NCI-H1417 (cell line): ENCODE data around the gene TMEM135.
A peak's percentile ranks its signal among the peaks of the same experiment; 100 is the strongest.

ENCODE experiments used
- DNase-seq, 3 experiments: peaks; one replicate each; lab custom pipeline; 2025; lab: John Stamatoyannopoulos, UW

Gene TMEM135

DNA sequence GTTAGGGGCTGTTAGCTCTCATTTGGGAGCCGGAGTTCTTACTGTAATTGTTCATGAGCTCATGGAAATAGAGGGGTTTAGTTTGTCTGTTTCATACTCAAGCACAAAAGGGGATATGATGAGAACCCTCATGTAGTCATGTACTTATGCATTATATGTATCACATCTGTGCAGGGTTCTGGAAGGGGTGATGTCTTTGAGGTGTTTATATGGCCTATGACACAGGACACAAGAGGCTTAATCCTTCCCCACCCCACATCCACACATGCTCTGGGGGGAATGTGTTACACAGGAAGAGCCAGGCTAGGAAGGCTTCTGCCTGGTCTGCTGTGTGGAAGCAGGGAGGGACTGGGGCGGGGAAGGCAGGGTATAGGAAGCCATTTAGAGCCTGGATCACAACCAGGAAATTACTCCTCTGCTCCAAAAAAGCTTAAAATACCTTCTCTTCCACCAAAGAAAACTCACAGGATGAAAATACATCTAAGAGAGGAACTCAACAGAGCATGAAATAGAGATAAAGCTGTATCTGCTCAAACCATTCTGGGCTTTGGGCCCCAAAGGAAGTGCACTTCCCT, 316.1 kb downstream of the TMEM135 start:
- no peak for DNase-seq

DNA sequence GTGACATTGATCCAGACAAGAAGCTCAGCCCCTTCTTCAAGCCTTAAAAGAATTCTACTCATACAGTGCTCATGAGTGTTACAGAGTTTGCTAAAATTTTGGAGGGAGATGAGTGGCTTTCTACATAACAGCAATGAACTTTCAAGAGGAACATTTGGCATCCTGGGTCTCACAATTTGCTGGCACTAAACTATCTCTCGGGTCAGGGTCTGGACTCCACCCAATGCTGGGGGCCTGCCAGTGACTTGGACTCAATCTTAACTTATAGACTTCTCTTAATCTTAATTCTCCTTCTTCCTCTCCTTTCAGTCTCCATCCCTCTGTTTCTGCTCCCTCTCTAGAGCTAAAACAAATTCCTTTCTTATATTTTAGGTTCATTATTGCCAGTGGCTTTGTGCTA, 317.9 kb downstream of the TMEM135 start:
- DNase-seq: no peak

GRCh38 chr11:87356428-87356827, 318.7 kb downstream of the TMEM135 start:
- peak in 2 of 3 experiments; percentile 28 to 55 for DNase-seq

DNA sequence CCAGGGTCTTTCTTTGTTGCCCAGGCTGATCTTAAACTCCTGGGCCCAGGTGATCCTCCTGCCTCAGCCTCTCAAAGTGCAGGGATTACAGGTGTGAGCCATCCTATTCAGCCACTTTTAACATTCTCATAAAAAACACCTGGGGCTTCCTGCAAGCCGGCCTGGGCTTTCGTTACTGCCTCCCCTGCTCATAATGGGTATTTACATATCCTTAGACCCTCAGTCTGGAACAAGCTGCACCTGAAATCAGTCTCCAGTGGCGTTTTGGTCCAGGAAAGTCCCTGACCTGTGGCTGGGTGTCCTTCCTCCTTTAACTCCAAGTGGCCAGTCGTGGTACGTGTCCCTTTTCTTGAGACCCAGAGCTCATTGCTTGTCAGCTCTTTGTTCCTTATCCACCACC, 320.7 kb downstream of the TMEM135 start:
- DNase-seq: peak in 2 of 3 experiments; percentile 17 to 35

- DNase-seq: peak; percentile 67 to 90 (median 89)
Observed at GRCh38 chr11:87359401-87359800, 321.7 kb downstream of the TMEM135 start.

DNA sequence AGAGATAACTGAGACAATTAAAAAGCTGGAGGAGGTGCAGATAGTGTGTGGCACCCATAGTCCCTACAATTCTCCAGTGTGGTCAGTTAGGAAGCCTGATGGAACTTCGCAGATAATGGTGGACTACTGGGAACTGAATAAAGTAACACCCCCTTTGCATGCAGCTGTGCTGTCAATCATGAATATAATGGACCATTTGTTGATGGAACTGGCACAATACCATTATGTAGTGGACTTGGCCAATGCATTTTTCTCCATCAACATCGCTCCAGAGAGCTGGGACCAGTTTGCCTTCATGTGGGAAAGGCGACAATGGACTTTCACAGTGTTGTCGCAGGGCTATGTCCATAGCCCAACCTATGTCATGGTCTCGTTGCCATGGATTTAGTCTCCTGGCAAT, 324.2 kb downstream of the TMEM135 start:
- DNase-seq: no peak

- DNase-seq: no peak
Observed at GRCh38 chr11:87366346-87366745, 328.6 kb downstream of the TMEM135 start.

GRCh38 chr11:87366763-87367405, 329.1 kb downstream of the TMEM135 start:
- no peak for DNase-seq

DNA sequence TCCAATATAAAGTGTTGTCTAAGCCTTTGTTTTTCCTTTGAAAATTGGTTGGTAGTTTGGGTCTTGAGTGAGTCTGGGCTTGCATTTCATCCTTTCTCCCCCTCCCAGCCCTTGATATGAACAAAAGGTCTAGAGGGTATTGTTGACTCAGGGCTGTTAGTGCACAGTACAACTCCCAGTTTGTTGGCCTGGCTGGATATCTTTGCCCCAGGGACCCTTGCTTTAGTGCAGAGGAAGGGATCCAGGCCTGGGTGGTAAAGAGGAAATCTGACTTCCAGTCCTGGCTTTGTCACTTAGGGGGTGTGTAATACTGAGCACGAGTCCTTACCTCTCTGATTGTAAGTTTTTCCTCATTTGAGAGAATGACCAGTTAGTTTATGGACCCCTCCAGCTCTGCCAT, 330.4 kb downstream of the TMEM135 start:
- DNase-seq: peak in 1 of 3 experiments; percentile 49

DNA sequence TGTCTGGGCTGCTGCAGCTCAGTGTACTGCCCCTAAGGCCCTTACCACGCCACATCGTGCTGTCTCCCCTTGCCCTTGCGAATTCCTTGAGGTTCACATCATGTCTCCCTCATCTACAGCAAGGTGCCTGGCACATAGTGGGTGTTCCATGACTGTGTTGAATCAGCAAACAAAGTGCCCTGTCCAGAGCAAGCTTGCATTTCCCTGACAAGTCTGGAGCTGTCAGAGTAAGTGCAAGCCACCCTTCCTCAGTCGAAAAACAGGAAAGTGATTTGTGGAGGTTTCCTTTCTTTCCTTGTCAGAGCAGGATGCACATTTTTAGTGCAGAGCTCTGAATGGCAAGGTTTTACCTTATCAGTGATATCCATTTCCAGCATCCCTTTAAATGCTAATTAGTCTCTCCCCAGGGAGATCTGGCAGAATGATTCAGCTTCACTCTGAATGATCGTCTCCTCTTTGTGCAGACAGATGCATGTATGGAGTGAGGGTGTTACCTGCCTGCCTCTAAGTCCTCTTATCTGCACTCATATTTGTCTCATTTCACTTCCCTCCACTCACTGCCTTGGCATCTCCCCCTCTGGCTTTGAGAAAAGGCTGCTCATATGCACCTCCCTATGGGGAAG, 331.2 kb downstream of the TMEM135 start:
- peak in 2 of 3 experiments; percentile 41 to 87 for DNase-seq

- no peak for DNase-seq
Observed at GRCh38 chr11:87369888-87370287, 332.2 kb downstream of the TMEM135 start.

- DNase-seq: no peak
Observed at GRCh38 chr11:87372065-87372464, 334.3 kb downstream of the TMEM135 start.
